HEK293T (cell line): Measurements from ENCODE around the gene DOK3.

Experiments
- ARNT ChIP-seq: fragments of 450-650 bp; IDR thresholded peaks from 2 replicates; pipeline ENCODE4 v1.6.1; 2017; ENCODE audit warnings: mild to moderate bottlenecking
- CTBP1 ChIP-seq: fragments of 450-650 bp; IDR thresholded peaks from 2 replicates; pipeline ENCODE4 v1.6.1; 2016; ENCODE audit warnings: borderline replicate concordance
- ELF4 ChIP-seq: fragments of 450-650 bp; IDR thresholded peaks from 2 replicates; pipeline ENCODE4 v1.6.1; 2017; ENCODE audit warnings: antibody characterized with exemption
- FOXM1 ChIP-seq: fragments of 450-650 bp; IDR thresholded peaks from 2 replicates; pipeline ENCODE4 v1.6.1; 2017; ENCODE audit warnings: mild to moderate bottlenecking, borderline replicate concordance
- L3MBTL2 ChIP-seq: fragments of 450-650 bp; conservative IDR thresholded peaks from 2 replicates; pipeline ENCODE4 v1.6.1; 2016; ENCODE audit warnings: mild to moderate bottlenecking
- SP1 ChIP-seq: fragments of 450-650 bp; IDR thresholded peaks from 2 replicates; pipeline ENCODE4 v1.6.1; 2017
- SUZ12 ChIP-seq: fragments of 450-650 bp; IDR thresholded peaks from 2 replicates; pipeline ENCODE4 v1.6.1; 2016; ENCODE audit warnings: mild to moderate bottlenecking
- TARDBP ChIP-seq: fragments of 450-650 bp; IDR thresholded peaks from 2 replicates; pipeline ENCODE4 v1.6.1; 2016
- ZNF384 ChIP-seq: fragments of 450-650 bp; IDR thresholded peaks from 2 replicates; pipeline ENCODE4 v1.6.1; 2016

DNA sequence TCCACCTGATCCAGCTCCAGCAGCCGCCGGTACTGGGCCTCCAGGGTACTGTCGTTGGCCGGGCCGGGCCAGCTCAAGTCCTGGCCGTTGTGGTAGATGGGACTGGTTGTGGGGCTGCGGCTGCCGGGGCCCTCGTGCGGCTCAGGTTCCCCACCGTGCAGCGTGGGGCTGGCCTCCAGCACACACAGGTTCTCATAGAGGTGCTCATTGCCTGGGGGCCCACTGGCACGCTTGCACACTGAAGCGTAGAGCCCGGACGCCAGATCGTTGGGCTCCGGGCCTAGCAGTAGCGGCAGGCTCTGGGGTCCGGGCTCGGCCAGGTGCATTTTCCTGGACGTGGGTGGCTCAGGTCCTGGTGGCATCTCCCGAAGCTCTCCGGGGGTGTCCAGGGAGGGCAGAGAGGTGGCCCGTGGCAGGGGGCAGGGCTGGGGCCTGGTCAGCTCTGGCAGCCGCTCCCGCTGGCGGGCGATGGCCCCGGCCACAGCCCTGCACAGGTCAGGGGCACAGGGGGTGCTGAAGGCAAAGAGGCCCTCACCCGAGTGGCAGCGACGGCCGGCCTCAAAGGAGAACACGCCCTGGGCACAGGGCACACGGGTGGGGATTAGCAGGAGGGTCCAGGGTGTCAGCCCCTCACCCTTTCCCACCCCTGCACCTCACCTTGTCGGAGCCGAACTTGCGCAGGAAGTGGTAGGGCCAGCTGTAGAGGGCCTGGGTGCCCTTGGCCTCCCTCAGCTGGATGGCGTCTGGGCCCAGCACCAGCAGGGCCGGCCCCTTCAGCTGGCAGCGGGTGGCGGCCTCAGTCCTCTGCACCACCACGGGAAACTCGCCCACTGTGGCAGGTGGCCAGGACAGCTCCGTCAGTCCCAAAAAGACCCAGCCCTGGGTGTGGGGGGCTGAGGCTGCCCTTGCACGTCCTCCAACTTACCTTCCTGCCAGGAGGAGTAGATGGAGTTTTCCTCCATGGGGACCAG is 5.3 kb downstream of the DOK3 start:
- no peak for TF ChIP-seq SUZ12
- TF ChIP-seq ARNT, result no peak
- TF ChIP-seq ZNF384, result no peak
- TF ChIP-seq SP1, result no peak
- no peak for TF ChIP-seq TARDBP
- no peak for TF ChIP-seq FOXM1
- no peak for TF ChIP-seq ELF4
- no peak for TF ChIP-seq L3MBTL2
- TF ChIP-seq CTBP1, result no peak
